Colonic mucosa (tissue), 4 donors: ENCODE results near the gene SNAPC4. TPM values are rescaled to one million over a fixed set of nuclear protein-coding genes. Genes with fewer than 3 reads are reported as not detected.

Experiments used
- DNase-seq: peaks from one replicate; pipeline ENCODE4 v3.0.0-alpha.2; 2020
- H3K27ac ChIP-seq: fragments of 200-600 bp; one replicate; pipeline ENCODE4 v1.8.0; 2021
- H3K27me3 ChIP-seq: fragments of 200-600 bp; one replicate; pipeline ENCODE4 v1.8.0; 2021
- H3K36me3 ChIP-seq: fragments of 200-600 bp; one replicate; pipeline ENCODE4 v1.8.0; 2021
- H3K4me1 ChIP-seq: fragments of 200-600 bp; one replicate; pipeline ENCODE4 v1.8.0; 2021; ENCODE audit warnings: mild to moderate bottlenecking
- H3K4me3 ChIP-seq: fragments of 200-600 bp; one replicate; pipeline ENCODE4 v1.8.0; 2021
- H3K9ac ChIP-seq, 2 donors: one replicate each; pipeline ENCODE4 v1.7.0; 2013; ENCODE audit warnings: control low read depth in 2 of 2, low read depth in 2 of 2, low read length in 2 of 2
- H3K9me3 ChIP-seq: fragments of 200-600 bp; one replicate; pipeline ENCODE4 v1.8.0; 2021
- intact Hi-C: fragments of 100-400 bp; cut with DNase I; formaldehyde crosslinking; loops from one replicate; pipeline ENCODE4 v1.14.1; 2022
- total RNA-seq, 2 donors: library from RNA; stranded (reverse); fragmentation: NEBNext Ultra II Directional in 1 of 2; extraction: Animal tissue kit (Norgen Biotek cat#: 25700) in 1 of 2; gene quantifications; one replicate each; pipeline ENCODE4 v1.2.1, GENCODE V29; 2021
- TF ChIP-seq, protein P1 (sequence below): fragments of 200-600 bp; IDR thresholded peaks from one replicate; pipeline ENCODE4 v1.8.0; 2022; ENCODE audit warnings: antibody characterized with exemption, mild to moderate bottlenecking
- donor health status: healthy.
- donor health status: DM: no; HTN: no; CAD: no.
- donor health status: DM: no; HTN: no; CAD: no.

Gene SNAPC4
- total RNA-seq, 2 donors from 2014 or later, result 6.0 to 9.7 TPM

DNA sequence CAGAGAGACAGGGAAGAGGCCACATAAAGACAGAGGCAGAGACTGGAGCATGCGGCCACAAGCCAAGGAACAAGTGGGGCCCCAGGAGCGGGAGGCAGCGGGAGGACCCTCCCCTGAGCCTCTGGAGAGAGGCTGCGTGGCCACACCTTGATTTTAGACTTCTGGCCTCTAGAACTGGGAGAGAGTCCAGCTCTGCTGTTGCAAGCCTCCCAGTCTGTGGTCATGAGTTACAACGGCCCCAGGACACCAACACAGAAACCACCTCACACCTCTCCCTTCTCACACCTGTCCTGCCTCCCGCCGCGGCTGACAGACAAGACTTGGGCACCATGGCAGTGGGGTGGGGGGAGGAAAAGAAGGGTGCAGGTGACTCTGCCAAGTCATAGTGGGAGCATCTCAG lies 37.5 kb upstream of the SNAPC4 start:
- Histone ChIP-seq H3K4me1 (peaks cover 11% of the 10 kb centered on the region), H3K4me3 (no peak overlapping the region), H3K9ac (peak overlapping the region in 1 of 2 donors; percentile 43), H3K27me3 (no peaks in the 10 kb centered on the region), H3K36me3 (peaks cover 3% of the 10 kb centered on the region), H3K9me3 (no peaks in the 10 kb centered on the region), H3K27ac (no peak overlapping the region)
- TF ChIP-seq, protein P1, sequence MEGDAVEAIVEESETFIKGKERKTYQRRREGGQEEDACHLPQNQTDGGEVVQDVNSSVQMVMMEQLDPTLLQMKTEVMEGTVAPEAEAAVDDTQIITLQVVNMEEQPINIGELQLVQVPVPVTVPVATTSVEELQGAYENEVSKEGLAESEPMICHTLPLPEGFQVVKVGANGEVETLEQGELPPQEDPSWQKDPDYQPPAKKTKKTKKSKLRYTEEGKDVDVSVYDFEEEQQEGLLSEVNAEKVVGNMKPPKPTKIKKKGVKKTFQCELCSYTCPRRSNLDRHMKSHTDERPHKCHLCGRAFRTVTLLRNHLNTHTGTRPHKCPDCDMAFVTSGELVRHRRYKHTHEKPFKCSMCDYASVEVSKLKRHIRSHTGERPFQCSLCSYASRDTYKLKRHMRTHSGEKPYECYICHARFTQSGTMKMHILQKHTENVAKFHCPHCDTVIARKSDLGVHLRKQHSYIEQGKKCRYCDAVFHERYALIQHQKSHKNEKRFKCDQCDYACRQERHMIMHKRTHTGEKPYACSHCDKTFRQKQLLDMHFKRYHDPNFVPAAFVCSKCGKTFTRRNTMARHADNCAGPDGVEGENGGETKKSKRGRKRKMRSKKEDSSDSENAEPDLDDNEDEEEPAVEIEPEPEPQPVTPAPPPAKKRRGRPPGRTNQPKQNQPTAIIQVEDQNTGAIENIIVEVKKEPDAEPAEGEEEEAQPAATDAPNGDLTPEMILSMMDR, result no peak
- intact Hi-C loops, result no loop called here
- DNase-seq, result no peak

DNA sequence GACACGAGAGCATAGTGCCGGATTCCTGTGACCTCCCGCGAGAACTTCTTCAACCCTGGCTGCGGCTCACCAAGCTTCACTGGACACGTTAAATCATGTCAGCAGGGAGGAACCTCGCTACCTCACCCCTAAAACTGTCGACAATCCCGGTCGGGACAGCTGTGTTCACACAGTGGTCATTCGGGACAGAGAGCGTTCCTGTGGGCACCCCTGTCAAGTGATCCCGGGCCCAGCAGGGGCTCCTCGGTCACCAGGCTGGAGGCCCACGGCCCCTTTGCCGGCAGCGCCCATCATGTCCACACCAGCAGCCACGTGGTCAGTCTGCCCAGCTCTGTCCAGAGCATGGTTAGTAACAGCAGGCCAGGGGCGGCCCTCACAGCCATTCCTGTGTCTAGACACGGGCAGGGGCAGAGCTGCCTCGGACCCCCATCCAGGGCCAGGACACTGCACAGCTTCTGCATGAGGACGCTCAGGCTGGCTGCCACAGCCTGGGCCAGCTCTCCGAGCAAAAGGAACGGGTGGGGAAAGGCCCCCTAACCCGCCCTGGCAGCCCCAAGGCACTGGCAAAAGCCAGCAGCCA lies 36.2 kb upstream of the SNAPC4 start:
- Histone ChIP-seq H3K36me3 (no peaks in the 10 kb centered on the region), H3K27me3 (no peaks in the 10 kb centered on the region), H3K4me1 (peaks cover 11% of the 10 kb centered on the region), H3K9me3 (no peaks in the 10 kb centered on the region), H3K4me3 (no peak overlapping the region), H3K27ac (no peak overlapping the region), H3K9ac (no peak overlapping the region)
- TF ChIP-seq, protein P1, result no peak
- no peak for DNase-seq
- intact Hi-C loops, result no loop called here

DNA sequence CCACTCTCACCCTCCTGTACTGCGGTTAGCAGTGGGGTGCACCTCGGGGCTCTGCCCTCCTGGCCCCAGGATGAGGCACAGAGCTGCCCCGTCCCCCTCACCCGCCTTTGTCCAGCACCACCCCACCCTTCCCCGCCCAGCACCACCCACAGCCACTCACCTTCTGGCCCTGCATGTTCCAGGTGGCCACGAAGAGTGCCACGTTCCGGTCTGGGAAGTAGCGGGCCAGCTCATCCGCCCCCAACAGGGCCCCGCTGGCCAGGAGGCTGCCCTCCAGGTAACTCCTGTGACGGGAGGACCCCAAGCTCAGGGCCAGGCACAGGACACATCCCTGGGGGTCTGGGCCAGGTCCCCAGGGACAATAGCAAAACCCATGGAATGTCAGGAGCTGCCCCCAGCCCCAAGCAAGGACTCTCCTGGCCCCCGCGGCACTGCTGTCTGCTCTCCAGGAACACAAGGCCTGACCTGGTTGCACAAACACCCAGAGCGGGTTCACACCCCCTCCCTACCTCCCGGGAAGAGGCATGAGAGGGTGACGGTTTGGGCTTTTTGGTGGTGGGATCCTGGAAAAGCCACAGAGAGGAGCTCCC lies 34.7 kb upstream of the SNAPC4 start:
- no peaks in the 10 kb centered on the region for H3K27me3 ChIP-seq
- no peaks in the 10 kb centered on the region for H3K9me3 ChIP-seq
- no peaks in the 10 kb centered on the region for H3K36me3 ChIP-seq
- no peak overlapping the region for H3K9ac ChIP-seq
- no peak overlapping the region for H3K27ac ChIP-seq
- H3K4me3 ChIP-seq, result no peak overlapping the region
- DNase-seq, result no peak
- intact Hi-C loops, result no loop called here
- H3K4me1 ChIP-seq, result peaks cover 11% of the 10 kb centered on the region
- TF ChIP-seq, protein P1, result no peak

DNA sequence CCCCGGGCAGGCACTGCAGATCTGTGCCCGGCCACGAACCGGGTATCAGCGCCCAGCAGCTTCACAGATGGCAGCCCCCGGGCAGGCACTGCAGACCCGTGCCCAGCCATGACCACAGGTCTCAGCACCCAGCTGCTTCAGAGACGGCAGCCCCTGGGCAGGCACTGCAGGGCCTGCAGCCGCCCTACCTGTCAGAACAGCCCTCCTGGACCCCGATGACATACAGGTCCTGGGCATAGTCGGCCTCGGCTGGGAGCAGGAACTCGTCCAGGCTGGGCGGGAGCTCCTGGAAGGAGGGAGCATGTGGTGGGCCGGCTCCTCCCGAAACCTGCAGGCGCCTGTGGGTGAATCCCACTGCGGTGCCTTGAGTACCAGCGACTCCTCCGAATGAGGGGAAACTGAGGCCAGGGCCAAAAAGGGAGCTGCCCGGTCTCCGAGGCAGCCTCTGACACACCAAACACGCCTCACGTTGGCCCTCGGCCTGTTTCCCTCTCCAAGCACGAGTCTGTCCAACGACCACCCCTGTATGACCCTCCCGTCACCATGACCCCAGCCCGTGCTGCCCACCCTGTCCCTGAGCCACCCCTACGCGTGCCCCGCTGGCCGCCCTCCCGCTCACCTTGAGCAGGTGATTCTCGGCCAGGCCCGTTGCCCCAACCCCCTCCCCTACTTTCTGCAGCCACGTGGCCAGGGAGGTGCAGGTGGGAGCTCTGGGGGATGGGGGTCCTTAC lies 34.0 kb upstream of the SNAPC4 start:
- no peak overlapping the region for H3K9ac ChIP-seq
- peaks cover 11% of the 10 kb centered on the region for H3K4me1 ChIP-seq
- no peak for DNase-seq
- H3K27me3 ChIP-seq, result no peaks in the 10 kb centered on the region
- H3K4me3 ChIP-seq, result no peak overlapping the region
- TF ChIP-seq, protein P1, result no peak
- no peaks in the 10 kb centered on the region for H3K36me3 ChIP-seq
- no peak overlapping the region for H3K27ac ChIP-seq
- H3K9me3 ChIP-seq, result no peaks in the 10 kb centered on the region
- intact Hi-C loops, result no loop called here

DNA sequence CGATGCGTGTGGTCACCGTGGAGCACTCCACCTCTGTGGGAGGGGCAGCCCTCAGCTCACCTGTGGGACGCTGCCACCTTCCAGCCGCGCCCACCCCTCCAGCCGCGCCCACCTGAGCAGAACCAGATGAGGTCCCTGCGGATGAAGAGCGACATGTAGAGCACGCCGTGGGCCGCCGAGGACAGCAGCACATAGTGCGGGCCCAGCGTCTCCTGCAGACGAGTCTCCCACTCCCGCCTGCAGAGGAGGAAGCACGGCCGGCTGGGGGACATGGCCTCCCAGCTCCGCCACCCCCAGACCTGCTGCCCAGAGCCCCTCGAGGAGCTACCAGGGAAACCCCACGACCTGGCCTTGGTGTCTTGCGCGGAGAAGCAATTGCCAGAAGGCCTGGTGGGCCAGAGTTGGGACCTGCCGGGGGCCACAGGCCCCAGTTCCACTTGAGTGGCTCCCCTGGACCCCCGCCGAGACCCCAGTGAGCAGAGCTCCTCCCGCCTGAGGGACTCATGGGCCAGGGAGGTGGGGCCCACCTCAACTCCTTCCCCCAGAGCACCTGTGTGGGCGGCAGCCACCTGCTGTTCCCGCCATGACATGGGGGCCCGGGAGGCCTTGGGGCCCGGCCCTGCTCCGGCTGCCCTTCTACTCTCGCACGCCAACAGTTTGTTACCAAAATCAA lies 33.2 kb upstream of the SNAPC4 start:
- no peak overlapping the region for H3K27ac ChIP-seq
- TF ChIP-seq, protein P1, result no peak
- intact Hi-C loops, result no loop called here
- no peaks in the 10 kb centered on the region for H3K9me3 ChIP-seq
- H3K36me3 ChIP-seq, result no peaks in the 10 kb centered on the region
- H3K9ac ChIP-seq, result no peak overlapping the region
- H3K4me3 ChIP-seq, result no peak overlapping the region
- H3K27me3 ChIP-seq, result no peaks in the 10 kb centered on the region
- peaks cover 10% of the 10 kb centered on the region for H3K4me1 ChIP-seq
- no peak for DNase-seq
